T-helper 1 cell treated with Interleukin-12 subunit alpha and Interleukin-12 subunit beta and Interleukin-4 antibody, amounts not matched to agents 30 ng/mL and 1 ng/mL, for 36 hours (primary cell): ENCODE measurements around the gene C17orf107. TPM values are rescaled to one million over a fixed set of nuclear protein-coding genes. Genes with fewer than 3 reads are reported as not detected.

Experiments used
- intact Hi-C: fragments of 100-400 bp; cut with micrococcal nuclease; formaldehyde crosslinking; loops from one replicate; pipeline ENCODE4 v1.15.1; 2024
- total RNA-seq: library from RNA; stranded (reverse); gene quantifications from 2 replicates; pipeline ENCODE4 v1.2.3, GENCODE V29; 2022

Gene C17orf107
- total RNA-seq, 1 donor from 2014 or later = 1.3 TPM

DNA sequence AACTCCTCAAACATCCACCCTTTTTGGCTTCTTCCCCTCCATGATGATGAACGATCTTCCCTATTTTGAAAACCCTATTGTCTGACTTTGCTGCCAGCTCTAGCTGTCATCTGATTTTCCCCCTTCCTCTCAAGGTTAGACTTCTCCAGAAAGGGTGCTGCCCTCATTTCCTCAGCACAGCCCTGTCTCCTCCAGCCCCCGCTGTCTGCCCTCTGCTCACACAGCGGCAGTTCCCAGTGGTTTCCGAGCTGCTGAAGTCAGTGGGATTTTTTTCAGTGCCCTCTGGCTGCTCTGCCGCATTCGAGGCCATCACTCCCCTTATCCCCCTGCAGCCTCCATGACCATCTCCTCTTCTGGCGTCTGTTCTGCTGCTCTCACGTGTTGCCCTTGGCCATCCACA lies 26.6 kb upstream of the C17orf107 start:
- intact Hi-C loops = no loop called here

DNA sequence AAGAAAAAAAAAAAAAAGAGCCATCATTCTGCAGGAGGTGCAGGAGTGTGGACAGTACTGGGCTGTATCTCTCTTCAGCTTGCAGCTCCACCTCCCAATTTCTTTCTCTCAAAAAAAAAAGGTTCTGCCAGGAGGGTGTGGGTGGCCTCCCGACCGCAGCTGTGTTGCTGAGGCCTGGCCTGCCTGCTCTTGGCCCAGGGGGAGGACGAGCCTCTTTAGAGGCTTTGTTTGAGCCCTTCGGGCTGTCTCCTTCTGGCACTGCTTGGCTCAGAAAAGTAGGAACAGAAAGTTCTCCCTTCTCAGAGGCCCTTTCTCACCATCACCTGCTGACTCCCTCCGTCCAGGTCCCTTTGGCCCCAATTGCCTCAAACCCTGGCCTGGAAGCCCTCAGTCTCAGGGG lies 22.2 kb upstream of the C17orf107 start:
- intact Hi-C loops = no loop called here

DNA sequence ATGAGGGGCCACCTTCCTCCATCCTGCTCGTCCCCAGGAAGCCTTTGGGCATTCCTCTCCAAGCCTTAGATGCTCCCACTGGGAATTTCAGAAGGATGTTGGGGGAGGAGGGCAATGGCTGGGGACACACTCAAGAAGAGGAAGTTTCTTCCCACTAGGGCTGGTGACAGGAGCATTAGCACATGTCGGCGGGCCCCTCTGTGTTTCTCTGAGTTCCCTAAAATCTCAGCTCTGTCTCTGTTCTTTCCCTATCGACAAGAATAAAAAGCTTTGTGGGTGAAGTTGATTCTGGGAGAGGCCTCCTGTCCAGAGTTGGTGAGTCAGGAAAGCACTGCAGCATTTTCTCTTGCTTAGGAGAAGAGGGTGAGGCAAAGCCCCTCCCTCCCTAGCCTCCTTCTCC lies 19.7 kb upstream of the C17orf107 start:
- intact Hi-C loops = no loop called here

DNA sequence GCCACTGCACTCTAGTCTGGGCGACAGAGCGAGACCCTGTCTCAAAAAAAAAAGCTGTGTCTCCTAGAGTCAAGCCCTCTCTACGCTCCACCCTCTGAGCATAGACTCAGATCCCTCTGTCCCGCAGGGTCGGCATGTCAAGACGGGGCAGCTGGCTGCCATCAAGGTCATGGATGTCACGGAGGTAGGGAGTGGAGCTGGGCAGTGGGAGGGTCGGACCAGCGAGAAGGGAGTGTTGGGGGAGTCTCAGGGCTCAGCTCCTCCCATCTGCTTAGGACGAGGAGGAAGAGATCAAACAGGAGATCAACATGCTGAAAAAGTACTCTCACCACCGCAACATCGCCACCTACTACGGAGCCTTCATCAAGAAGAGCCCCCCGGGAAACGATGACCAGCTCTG lies 18.5 kb upstream of the C17orf107 start:
- intact Hi-C loops = no loop called here

DNA sequence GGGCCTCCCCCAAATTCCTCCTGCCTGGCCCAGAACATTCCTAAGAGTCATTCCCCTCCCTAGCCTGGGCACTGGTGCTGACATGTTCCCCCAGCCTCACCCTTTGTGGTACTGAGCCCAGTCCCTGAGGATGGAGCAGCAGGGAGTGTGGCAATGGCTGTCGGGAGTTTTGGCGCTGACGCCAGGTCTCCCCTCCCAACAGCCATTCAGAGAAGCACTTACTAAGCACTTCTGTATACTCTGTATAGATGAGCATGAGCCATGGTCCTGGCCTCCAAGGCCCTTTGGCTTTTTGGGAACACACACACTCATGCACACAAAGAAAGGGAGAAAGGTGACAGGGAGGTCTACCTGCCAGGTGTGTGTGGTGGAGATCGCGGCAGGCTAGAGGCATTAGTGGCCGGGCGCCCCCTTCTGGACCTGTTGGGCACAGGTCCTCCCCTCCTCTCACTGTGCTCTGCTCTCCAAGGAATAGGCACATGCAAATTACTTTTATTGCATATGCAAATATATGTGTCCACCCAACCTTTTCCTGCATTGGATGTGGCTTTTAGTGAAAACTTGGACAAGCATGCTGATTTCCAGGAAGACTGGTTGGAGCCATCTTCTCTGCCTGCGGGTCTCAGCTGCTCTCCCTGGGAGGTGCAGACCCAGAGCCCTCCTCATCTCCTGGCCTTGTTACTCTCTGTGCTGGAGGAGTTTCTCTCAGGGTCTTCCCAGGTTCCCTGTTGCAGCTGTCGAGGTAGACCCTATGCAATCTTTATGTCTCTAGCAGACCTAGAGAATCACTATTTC lies 17.4 kb upstream of the C17orf107 start:
- intact Hi-C loops = loop anchor here (1.0 kb wide), 4 partner anchors 47 to 172 kb away; partner anchors contain the start of genes ARRB2 and MED11

DNA sequence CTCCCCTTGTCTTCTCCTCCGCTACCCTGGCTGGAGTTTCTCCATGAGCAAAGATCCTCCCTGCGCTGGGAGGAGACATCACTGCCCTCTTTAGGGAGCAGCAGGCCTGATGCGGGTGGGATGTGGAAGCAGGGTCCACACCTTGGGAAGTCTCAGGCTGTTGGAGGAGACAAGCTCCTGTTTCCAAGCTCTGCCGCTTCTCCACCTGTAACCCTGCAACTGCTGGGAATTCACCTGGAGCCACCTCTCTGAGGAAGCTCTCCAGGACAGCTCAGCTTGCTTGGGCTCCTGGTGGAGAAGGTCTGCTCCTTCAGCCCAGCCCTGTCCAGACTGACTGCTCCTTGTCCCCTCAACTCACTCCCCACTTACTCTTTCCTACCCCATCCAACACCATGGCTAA lies 14.8 kb upstream of the C17orf107 start:
- intact Hi-C loops = no loop called here

DNA sequence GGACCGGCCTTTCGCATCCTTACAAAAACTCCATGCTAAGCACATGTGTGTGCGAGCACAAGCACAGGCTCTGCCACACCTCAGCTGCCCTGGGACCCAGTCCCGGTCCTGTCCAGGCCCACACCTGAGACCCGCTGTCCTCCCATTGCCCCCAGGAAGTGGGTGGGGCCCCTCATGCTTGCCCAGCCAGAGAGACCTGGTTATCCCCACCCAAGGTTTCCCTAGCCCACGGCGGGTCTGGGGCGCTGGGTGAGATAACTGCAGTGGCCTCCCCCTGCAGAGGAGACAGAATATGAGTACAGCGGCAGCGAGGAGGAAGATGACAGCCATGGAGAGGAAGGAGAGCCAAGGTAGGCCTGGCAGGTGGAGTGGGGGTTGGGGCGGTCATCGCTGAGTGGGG lies 12.5 kb upstream of the C17orf107 start:
- intact Hi-C loops = loop anchor here (5.0 kb wide), 1 partner anchor 320 kb away; no protein-coding TSS in a partner anchor

DNA sequence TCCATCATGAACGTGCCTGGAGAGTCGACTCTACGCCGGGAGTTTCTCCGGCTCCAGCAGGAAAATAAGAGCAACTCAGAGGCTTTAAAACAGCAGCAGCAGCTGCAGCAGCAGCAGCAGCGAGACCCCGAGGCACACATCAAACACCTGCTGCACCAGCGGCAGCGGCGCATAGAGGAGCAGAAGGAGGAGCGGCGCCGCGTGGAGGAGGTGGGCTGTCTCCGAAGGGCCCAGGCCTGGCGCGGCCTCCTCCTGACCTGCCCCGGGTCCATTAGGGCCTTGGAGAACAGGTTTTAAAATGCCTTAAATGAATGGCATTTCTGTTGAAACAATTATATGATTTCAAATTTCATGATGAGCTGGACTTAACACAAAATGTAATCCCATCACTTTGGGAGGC lies 11.8 kb upstream of the C17orf107 start:
- intact Hi-C loops = loop anchor here (5.0 kb wide), 1 partner anchor 320 kb away; no protein-coding TSS in a partner anchor

DNA sequence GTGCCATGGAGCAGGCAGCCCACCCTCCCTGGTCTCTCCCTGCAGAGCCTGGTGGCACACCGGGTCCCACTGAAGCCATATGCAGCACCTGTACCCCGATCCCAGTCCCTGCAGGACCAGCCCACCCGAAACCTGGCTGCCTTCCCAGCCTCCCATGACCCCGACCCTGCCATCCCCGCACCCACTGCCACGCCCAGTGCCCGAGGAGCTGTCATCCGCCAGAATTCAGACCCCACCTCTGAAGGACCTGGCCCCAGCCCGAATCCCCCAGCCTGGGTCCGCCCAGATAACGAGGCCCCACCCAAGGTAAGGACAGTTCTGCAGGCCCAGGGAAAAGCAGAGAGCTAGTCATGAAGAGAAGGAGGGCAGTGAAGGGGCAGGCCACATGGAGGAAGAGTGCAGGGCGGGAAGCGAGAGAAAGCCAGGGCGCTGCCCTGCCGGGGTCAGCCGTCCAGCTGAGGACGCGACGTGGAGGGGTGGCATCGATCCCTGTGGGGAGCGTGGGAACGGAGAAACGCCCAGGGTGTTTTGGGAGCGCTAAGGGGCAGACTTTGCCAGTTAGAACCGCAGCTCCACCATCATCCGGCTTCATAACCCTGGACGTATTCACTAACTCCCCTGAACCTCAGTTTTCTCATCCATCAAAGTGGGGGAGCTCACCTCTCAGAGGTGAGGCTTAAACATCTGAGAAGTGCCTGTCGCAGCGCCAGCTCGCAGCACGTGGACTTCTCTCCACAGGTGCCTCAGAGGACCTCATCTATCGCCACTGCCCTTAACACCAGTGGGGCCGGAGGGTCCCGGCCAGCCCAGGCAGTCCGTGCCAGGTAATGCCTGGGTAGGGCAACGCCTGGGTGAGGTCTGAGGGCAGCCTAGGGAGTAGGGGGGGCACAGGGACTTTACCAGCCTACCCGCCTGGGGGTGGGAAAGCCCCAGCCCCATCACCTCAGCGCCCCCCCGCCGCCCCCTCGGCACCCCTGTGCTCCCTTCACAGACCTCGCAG lies 7.6 kb upstream of the C17orf107 start:
- intact Hi-C loops = no loop called here

DNA sequence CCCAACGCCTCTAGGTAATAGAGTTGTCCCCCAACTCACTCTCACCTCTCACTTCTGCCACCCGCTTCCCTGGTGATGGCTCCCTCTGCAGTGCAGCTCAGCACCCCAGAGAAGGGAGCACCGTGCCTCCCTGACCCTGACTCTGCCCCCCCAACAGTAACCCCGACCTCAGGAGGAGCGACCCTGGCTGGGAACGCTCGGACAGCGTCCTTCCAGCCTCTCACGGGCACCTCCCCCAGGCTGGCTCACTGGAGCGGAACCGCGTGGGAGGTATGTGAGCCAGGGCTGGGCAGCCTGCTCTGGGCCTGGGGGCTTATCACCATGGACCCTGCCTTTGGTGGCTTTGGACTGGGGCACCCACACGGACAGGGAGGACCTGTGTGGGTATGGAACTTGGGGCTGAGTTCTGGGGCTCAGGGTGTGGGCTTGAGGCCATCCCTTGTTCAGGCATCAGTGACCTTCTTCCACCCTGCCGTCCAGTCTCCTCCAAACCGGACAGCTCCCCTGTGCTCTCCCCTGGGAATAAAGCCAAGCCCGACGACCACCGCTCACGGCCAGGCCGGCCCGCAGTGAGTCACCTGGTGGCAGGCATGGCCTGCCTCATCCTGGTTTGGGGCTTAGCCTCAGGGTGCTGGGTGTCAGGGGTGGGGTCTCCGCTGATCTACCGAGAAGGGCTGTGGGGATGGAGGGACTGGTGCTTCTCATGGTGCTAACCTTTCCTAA lies 6.7 kb upstream of the C17orf107 start:
- intact Hi-C loops = no loop called here

DNA sequence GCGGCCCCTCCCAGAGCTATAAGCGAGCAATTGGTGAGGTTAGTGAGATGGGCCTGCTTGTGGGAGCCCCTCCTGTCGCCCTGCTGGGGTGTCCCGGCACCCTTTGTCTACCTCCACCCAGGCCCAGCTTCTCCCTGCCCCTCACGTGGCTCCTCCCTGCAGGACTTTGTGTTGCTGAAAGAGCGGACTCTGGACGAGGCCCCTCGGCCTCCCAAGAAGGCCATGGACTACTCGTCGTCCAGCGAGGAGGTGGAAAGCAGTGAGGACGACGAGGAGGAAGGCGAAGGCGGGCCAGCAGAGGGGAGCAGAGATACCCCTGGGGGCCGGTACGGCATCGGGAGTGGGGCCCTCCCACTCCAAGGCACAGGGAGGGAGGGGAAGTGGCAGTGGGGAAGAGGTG lies 6.1 kb upstream of the C17orf107 start:
- intact Hi-C loops = no loop called here

DNA sequence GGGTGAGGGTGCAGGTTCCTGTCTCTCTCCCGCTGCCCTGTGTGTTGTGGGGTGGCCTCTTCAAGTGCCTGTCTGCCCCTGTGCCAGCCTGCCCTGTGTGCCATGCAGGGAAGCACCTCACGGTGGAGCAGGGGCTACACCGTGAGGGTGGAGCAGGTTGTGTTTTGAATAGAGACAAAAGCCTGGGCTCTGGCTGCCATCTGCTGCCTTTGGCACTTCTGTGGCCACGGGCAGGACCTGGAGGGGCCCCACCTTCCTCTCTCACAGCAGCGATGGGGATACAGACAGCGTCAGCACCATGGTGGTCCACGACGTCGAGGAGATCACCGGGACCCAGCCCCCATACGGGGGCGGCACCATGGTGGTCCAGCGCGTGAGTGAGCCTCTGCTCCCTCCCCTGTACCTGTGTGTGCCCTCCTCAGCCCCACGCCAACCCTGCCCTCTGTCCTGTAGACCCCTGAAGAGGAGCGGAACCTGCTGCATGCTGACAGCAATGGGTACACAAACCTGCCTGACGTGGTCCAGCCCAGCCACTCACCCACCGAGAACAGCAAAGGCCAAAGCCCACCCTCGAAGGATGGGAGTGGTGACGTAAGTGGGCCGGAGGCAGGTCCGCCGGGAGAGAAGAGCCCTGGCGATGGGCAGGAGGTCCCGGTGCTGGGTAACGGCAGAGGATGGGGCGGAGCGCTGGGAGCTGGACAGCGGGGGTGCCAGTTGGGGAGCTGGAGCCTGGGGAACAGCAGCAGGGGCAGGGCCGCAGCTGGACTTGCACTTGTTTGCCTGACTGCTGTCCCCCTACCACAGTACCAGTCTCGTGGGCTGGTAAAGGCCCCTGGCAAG lies 5.4 kb upstream of the C17orf107 start:
- intact Hi-C loops = no loop called here

DNA sequence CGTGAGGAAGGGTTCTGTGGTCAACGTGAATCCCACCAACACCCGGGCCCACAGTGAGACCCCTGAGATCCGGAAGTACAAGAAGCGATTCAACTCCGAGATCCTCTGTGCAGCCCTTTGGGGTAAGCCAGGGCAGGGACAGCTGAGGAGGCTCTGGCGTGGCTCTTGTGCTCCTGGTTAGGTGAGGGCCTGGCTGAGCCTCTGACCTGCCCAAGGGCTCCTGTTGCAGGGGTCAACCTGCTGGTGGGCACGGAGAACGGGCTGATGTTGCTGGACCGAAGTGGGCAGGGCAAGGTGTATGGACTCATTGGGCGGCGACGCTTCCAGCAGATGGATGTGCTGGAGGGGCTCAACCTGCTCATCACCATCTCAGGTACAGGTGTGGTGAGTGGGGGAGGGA lies 4.2 kb upstream of the C17orf107 start:
- intact Hi-C loops = loop anchor here (5.0 kb wide), 1 partner anchor 63 kb away; the partner anchor contains the start of gene MINK1

DNA sequence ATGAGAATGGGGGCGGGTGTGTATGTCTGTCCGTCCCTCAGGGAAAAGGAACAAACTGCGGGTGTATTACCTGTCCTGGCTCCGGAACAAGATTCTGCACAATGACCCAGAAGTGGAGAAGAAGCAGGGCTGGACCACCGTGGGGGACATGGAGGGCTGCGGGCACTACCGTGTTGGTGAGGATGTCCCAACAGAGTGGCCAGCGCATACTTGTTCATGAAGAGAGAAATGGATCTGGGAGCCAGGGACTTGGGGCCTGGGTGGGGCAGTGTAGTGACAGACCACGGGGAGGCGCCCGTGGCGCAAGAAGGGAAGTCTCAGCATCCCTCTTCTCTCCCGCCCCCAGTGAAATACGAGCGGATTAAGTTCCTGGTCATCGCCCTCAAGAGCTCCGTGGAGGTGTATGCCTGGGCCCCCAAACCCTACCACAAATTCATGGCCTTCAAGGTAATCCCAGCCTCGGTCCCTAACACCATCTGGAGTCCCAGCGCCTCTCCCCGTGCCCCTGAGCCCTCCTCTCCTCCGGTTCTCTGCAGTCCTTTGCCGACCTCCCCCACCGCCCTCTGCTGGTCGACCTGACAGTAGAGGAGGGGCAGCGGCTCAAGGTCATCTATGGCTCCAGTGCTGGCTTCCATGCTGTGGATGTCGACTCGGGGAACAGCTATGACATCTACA lies 3.5 kb upstream of the C17orf107 start:
- intact Hi-C loops = loop anchor here (5.0 kb wide), 1 partner anchor 63 kb away; the partner anchor contains the start of gene MINK1

DNA sequence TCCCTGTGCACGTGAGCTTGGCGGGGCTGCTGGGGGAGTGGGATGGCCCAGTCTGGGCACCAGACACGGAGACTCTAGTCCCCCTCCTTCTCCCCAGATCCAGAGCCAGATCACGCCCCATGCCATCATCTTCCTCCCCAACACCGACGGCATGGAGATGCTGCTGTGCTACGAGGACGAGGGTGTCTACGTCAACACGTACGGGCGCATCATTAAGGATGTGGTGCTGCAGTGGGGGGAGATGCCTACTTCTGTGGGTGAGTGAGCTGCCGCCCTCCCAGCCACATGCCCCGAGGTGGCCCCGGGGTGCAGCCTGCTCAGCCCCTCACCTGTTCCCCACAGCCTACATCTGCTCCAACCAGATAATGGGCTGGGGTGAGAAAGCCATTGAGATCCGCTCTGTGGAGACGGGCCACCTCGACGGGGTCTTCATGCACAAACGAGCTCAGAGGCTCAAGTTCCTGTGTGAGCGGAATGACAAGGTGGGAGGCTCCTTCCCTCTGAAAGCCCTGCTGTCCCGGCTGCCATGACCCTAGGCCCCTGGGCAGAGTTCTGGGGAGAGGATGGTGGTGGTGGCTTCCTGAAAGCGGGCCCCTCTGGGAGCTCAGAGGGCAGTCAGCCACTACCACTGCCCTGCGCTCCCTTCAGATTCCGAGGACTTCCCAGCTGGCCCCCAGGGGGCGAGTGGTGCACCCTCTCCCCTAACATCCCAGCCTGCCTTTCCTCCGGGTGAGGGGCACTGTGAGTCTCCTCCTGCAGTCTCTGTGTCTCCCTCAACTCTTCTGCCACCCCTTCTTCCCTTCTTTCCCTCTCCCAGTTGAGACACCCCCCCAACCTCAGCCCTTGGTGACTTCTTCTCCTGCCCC lies 2.8 kb upstream of the C17orf107 start:
- intact Hi-C loops = loop anchor here (5.0 kb wide), 1 partner anchor 64 kb away; the partner anchor contains the start of gene MINK1

DNA sequence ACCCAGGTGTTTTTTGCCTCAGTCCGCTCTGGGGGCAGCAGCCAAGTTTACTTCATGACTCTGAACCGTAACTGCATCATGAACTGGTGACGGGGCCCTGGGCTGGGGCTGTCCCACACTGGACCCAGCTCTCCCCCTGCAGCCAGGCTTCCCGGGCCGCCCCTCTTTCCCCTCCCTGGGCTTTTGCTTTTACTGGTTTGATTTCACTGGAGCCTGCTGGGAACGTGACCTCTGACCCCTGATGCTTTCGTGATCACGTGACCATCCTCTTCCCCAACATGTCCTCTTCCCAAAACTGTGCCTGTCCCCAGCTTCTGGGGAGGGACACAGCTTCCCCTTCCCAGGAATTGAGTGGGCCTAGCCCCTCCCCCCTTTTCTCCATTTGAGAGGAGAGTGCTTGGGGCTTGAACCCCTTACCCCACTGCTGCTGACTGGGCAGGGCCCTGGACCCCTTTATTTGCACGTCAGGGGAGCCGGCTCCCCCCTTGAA lies 2.1 kb upstream of the C17orf107 start:
- intact Hi-C loops = loop anchor here (5.0 kb wide), 1 partner anchor 65 kb away; the partner anchor contains the start of gene MINK1

DNA sequence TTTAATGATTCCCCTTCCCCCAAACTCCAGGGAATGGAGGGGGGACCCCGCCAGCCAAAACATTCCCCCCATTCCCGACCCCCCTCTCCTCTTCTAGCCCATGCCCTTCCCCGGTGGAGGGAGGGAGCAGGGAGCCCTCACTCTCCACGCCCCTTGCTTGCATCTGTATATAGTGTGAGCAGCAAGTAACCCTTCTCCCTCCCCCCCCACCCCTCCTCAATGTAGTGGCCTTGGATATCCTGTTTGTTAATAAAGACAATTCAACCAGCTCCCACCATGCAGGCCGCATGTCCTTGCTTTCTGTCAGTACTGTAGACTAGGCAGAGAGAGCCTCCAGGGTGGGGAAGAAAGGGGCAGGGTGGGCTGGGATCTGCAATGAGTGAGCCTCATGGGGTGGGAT lies 1.6 kb upstream of the C17orf107 start:
- intact Hi-C loops = loop anchor here (5.0 kb wide), 1 partner anchor 65 kb away; the partner anchor contains the start of gene MINK1

DNA sequence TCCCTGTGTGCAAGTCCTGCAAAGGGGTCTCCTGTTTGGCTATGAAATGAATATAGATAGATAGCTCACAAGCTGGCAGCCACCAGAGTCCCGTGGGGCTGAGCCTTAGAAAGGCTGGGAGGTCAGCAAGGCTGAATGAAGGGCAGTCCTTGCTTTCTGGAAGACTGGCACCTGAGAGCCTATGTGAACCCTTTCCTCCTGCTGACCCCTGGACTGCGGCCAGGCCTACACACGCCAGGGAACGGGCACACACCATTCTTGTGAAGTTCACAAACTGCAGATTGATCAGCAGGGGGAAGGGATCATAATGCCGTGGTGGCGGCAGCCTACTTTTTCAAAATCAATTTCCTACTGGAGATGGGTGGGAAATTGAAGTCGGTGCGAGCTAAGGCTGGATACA lies 985 bp upstream of the C17orf107 start:
- intact Hi-C loops = loop anchor here (5.0 kb wide), 1 partner anchor 66 kb away; the partner anchor contains the start of gene MINK1
